CD14-positive monocyte (primary cell): Measurements from ENCODE around the gene EXOC4. TPM values are rescaled to one million over a fixed set of nuclear protein-coding genes. Genes with fewer than 3 reads are reported as not detected.
A peak's percentile ranks its signal among the peaks of the same experiment; 100 is the strongest.

Experiments
- DNase-seq, 3 donors: peaks; one replicate each; pipeline ENCODE4 v3.0.0-alpha.2; 2011 to 2022
- H2AFZ ChIP-seq: 2 replicates; pipeline ENCODE4 v1.6.0; 2012; ENCODE audit warnings: mild to moderate bottlenecking, low read depth, low read length, inconsistent platforms; ENCODE audit not compliant: insufficient read depth, poor library complexity, severe bottlenecking
- H3K27ac ChIP-seq, 2 donors: 1 replicate in 1 of 2; 2 replicates in 1 of 2; pipeline ENCODE4 v1.5.1; 2012 to 2013; ENCODE audit warnings: low read length in 2 of 2, control low read depth in 1 of 2, inconsistent platforms in 1 of 2, low read depth in 1 of 2, mild to moderate bottlenecking in 1 of 2
- H3K27me3 ChIP-seq, 2 donors: one replicate each; pipeline versions ENCODE4 v1.6.0 to v1.6.1; 2011 to 2013; ENCODE audit warnings: low read length in 2 of 2; ENCODE audit not compliant: control insufficient read depth in 2 of 2, insufficient read depth in 2 of 2
- H3K36me3 ChIP-seq, 2 donors: replicated peaks in 1 of 2; 1 replicate in 1 of 2; 2 replicates in 1 of 2; pipeline versions ENCODE4 v1.5.1 to v1.6.1; 2012 to 2013; ENCODE audit warnings: low read length in 2 of 2, control low read depth in 1 of 2, inconsistent platforms in 1 of 2, mild to moderate bottlenecking in 1 of 2; ENCODE audit not compliant: insufficient read depth in 2 of 2, control insufficient read depth in 1 of 2
- H3K4me1 ChIP-seq, 2 donors: 1 replicate in 1 of 2; 2 replicates in 1 of 2; pipeline versions ENCODE4 v1.5.1 to v1.6.1; 2012 to 2013; ENCODE audit warnings: low read length in 2 of 2, control low read depth in 1 of 2, inconsistent platforms in 1 of 2, mild to moderate bottlenecking in 1 of 2, moderate library complexity in 1 of 2; ENCODE audit not compliant: insufficient read depth in 2 of 2, control insufficient read depth in 1 of 2
- H3K4me2 ChIP-seq: replicated peaks from 2 replicates; pipeline ENCODE3; 2012; ENCODE audit warnings: low read length, moderate library complexity, mild to moderate bottlenecking; ENCODE audit not compliant: poor library complexity, severe bottlenecking; ENCODE audit errors: extremely low read depth
- H3K4me3 ChIP-seq, 3 experiments: fragments of 200-600 bp in 1 of 3; sonication (generic) in 1 of 3; replicated peaks in 1 of 3; 1 replicate in 2 of 3; 2 replicates in 1 of 3; pipeline ENCODE4 v1.5.1; 2011 to 2013; ENCODE audit warnings: low read length in 3 of 3, mild to moderate bottlenecking in 3 of 3, control low read depth in 2 of 3, low read depth in 2 of 3, inconsistent platforms in 1 of 3, moderate library complexity in 1 of 3
- H3K79me2 ChIP-seq: 2 replicates; pipeline ENCODE4 v1.6.0; 2012; ENCODE audit warnings: mild to moderate bottlenecking, control low read depth, inconsistent platforms, low read length, moderate library complexity; ENCODE audit not compliant: insufficient read depth
- H3K9ac ChIP-seq: 2 replicates; pipeline ENCODE4 v1.6.0; 2017; ENCODE audit warnings: low read length, mild to moderate bottlenecking; ENCODE audit not compliant: insufficient read depth, poor library complexity, severe bottlenecking
- H3K9me3 ChIP-seq, 2 donors: replicated peaks in 1 of 2; 1 replicate in 1 of 2; 2 replicates in 1 of 2; pipeline versions ENCODE4 v1.5.1 to v1.6.1; 2012 to 2013; ENCODE audit warnings: low read length in 2 of 2, control low read depth in 1 of 2; ENCODE audit not compliant: control insufficient read depth in 1 of 2, insufficient read depth in 1 of 2
- H4K20me1 ChIP-seq: 2 replicates; pipeline ENCODE4 v1.6.0; 2012; ENCODE audit warnings: mild to moderate bottlenecking, low read length, control low read depth, moderate library complexity; ENCODE audit not compliant: insufficient read depth
- H3K27ac Mint-ChIP-seq, 7 donors: one replicate each; pipeline ENCODE4 v1.8.0; 2020; ENCODE audit warnings: mild to moderate bottlenecking in 7 of 7, mixed read lengths in 7 of 7, moderate library complexity in 6 of 7, inconsistent platforms in 2 of 7
- H3K27me3 Mint-ChIP-seq, 3 donors: one replicate each; pipeline ENCODE4 v1.8.0; 2021 to 2022; ENCODE audit warnings: low read depth in 3 of 3, mild to moderate bottlenecking in 3 of 3, mixed read lengths in 3 of 3, moderate library complexity in 3 of 3, inconsistent platforms in 1 of 3
- H3K36me3 Mint-ChIP-seq, 2 donors: one replicate each; pipeline ENCODE4 v1.8.0; 2020; ENCODE audit warnings: mixed read lengths in 2 of 2, inconsistent platforms in 1 of 2, mild to moderate bottlenecking in 1 of 2
- H3K4me1 Mint-ChIP-seq: one replicate; pipeline ENCODE4 v1.8.0; 2020; ENCODE audit warnings: mild to moderate bottlenecking, mixed read lengths
- H3K4me3 Mint-ChIP-seq, 2 donors: one replicate each; pipeline ENCODE4 v1.8.0; 2020; ENCODE audit warnings: mild to moderate bottlenecking in 2 of 2, mixed read lengths in 2 of 2, moderate library complexity in 1 of 2
- H3K9me3 Mint-ChIP-seq, 7 donors: one replicate each; pipeline ENCODE4 v1.8.0; 2020 to 2022; ENCODE audit warnings: mixed read lengths in 7 of 7, mild to moderate bottlenecking in 6 of 7, moderate library complexity in 6 of 7, inconsistent platforms in 2 of 7
- CTCF ChIP-seq: fragments of 200-600 bp; IDR thresholded peaks from one replicate; pipeline ENCODE4 v1.8.0; 2022; ENCODE audit warnings: antibody characterized with exemption, mild to moderate bottlenecking
- WGBS: methylation state at CpG from one replicate; pipeline ENCODE4 v1.1.5; 2013; ENCODE audit warnings: missing lambda C conversion rate; ENCODE audit not compliant: insufficient coverage; 5-methylcytosine and 5-hydroxymethylcytosine counted together
- intact Hi-C, 2 donors: fragments of 100-400 bp; cut with micrococcal nuclease; formaldehyde crosslinking; loops; one replicate each; pipeline versions ENCODE4 v1.15.0 to v1.15.1; 2023
- polyA plus RNA-seq, 3 donors: library from polyadenylated mRNA; depleted of rRNA in 1 of 3; unstranded in 2 of 3; stranded (reverse) in 1 of 3; fragments of 300-500 nt in 2 of 3; fragments of >200 nt in 1 of 3; fragmentation: Illumina TruSeq in 2 of 3; gene quantifications; 1 replicate in 2 of 3; 2 replicates in 1 of 3; pipeline ENCODE4 v1.2.3, GENCODE V29; 2012 to 2021

EXOC4 gene
- polyA plus RNA-seq, 3 donors: 20.6 to 22.3 (median 22.3) TPM

DNA sequence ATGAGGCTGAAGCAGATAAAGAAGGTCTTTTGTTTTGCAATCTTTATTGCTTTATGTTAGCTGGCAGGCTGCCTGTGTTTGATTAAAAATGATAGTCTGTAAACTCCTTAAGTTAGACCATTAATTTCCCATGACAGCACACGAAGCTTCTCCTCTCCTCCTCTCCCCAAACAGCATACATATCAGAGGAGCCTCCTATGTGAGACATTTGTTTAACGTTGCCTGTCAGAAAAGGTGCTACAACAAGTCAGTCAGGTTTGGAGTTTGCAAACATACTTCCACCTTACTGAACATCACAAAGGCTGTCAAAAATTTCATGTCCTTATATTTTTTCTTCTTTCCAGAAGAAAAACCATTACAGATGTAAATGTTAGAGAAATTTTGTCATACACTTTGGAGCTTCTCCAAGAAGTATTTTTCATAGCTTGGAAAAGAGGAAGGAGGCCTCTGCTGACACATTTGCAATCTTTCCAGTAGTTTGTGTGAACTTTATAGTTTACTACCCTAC, 393.1 kb downstream of the EXOC4 start:
- H3K79me2 ChIP-seq: no peaks in the 10 kb centered on the region
- no peak overlapping the region for H3K4me3 Mint-ChIP-seq
- peaks cover 35% of the 10 kb centered on the region for H3K4me1 Mint-ChIP-seq
- 0% methylated on average over 1 of the region's 2 CpGs for WGBS
- H3K27me3 ChIP-seq: no peaks in the 10 kb centered on the region
- no peak overlapping the region for H3K9ac ChIP-seq
- no peak for TF ChIP-seq CTCF
- no peak overlapping the region for H3K4me3 ChIP-seq
- intact Hi-C loops: no loop called here
- H3K36me3 Mint-ChIP-seq: peaks cover 8 to 10% of the 10 kb centered on the region in 2 donors
- peaks cover 0 to 2% (median 0%) of the 10 kb centered on the region in 3 donors for H3K27me3 Mint-ChIP-seq
- H3K27ac ChIP-seq: peak overlapping the region in 1 of 2 donors; percentile 62
- H3K27ac Mint-ChIP-seq: peak overlapping the region; percentile 9 to 91 (median 70)
- no peaks in the 10 kb centered on the region for H3K9me3 ChIP-seq
- H4K20me1 ChIP-seq: no peaks in the 10 kb centered on the region
- peaks cover 0 to 2% (median 0%) of the 10 kb centered on the region in 7 donors for H3K9me3 Mint-ChIP-seq
- DNase-seq: peak; percentile 20 to 63 (median 49)
- H2AFZ ChIP-seq: no peak overlapping the region
- no peaks in the 10 kb centered on the region for H3K36me3 ChIP-seq
- H3K4me1 ChIP-seq: peaks cover 34 to 37% of the 10 kb centered on the region in 2 donors
- H3K4me2 ChIP-seq: peak overlapping the region; percentile 19

GRCh38 chr7:133646472-133647315, 393.8 kb downstream of the EXOC4 start:
- intact Hi-C loops: no loop called here
- Mint-ChIP-seq H3K4me3 (peak overlapping the region in 1 of 2 donors; percentile 37), H3K27ac (peak overlapping the region in 6 of 7 donors; percentile 37 to 91 (median 60)), H3K36me3 (peaks cover 8 to 10% of the 10 kb centered on the region in 2 donors), H3K4me1 (peaks cover 40% of the 10 kb centered on the region), H3K27me3 (peaks cover 0 to 2% (median 0%) of the 10 kb centered on the region in 3 donors), H3K9me3 (peaks cover 0 to 2% (median 0%) of the 10 kb centered on the region in 7 donors)
- no peak overlapping the region for H3K9ac ChIP-seq
- WGBS: 100% methylated on average over 2 of the region's 7 CpGs
- peak overlapping the region; percentile 18 for H3K4me2 ChIP-seq
- DNase-seq: peak; percentile 25 to 57 (median 52)
- no peaks in the 10 kb centered on the region for H3K27me3 ChIP-seq
- H2AFZ ChIP-seq: no peak overlapping the region
- peak overlapping the region in 1 of 2 donors; percentile 62 for H3K27ac ChIP-seq
- H4K20me1 ChIP-seq: no peaks in the 10 kb centered on the region
- TF ChIP-seq CTCF: no peak
- no peaks in the 10 kb centered on the region for H3K9me3 ChIP-seq
- peaks cover 41 to 42% of the 10 kb centered on the region in 2 donors for H3K4me1 ChIP-seq
- no peaks in the 10 kb centered on the region for H3K36me3 ChIP-seq
- H3K79me2 ChIP-seq: no peaks in the 10 kb centered on the region
- H3K4me3 ChIP-seq: peak overlapping the region in 1 of 3 experiments; percentile 22
